HepG2 (cell line): Measurements from ENCODE around the gene C12orf42. TPM values are rescaled to one million over a fixed set of nuclear protein-coding genes. Genes with fewer than 3 reads are reported as not detected.

Source experiments
- ATAC-seq: fragments of 200-7000 bp; cut with Tn5 transposase; 3 replicates; pipeline ENCODE4 v1.9.1; 2020; ENCODE audit warnings: mild to moderate bottlenecking, moderate library complexity
- BruUV-seq: library from RNA; stranded (reverse); fragments of 400-500 nt; replicated peaks from 2 replicates; lab custom pipeline; 2021; lab: Mats Ljungman, UMichigan
- CTCF ChIA-PET: fragments of 300-600 bp; formaldehyde crosslinking; extraction: SDS; loops from one replicate; lab custom pipeline; 2021; ENCODE audit warnings: low total read pairs, inconsistent platforms, low intra/inter-chr PET ratio; lab: Yijun Ruan, JAX
- POLR2A ChIA-PET: fragments of 350-600 bp; sonication (Branson Sonifier 250); formaldehyde crosslinking; loops from one replicate; lab custom pipeline; 2020; ENCODE audit warnings: antibody characterized with exemption, inconsistent platforms; lab: Yijun Ruan, JAX
- DNase-seq: peaks from one replicate; pipeline ENCODE4 v3.0.0-alpha.2; 2015; ENCODE audit warnings: low spot score
- FAIRE-seq: peaks from 3 replicates; lab custom pipeline; 2011; peaks lifted over from hg19 to GRCh38; lab: Jason Lieb, UNC
- H2AFZ ChIP-seq: one replicate; pipeline ENCODE4 v1.6.1; 2011; ENCODE audit warnings: low read length, inconsistent platforms
- H3K27ac ChIP-seq: fragments of 300-600 bp; 3 replicates; pipeline ENCODE4 v1.8.0; 2011; ENCODE audit warnings: mixed run types, mild to moderate bottlenecking, mixed read lengths, low read length, inconsistent platforms; ENCODE audit not compliant: insufficient read depth; ENCODE audit errors: extremely low read length
- H3K27me3 ChIP-seq, 2 experiments: fragments of 200-600 bp in 1 of 2; 2 replicates in 1 of 2; 3 replicates in 1 of 2; pipeline versions ENCODE4 v1.6.0 to v1.8.0; 2011; ENCODE audit warnings: low read length in 2 of 2, mild to moderate bottlenecking in 2 of 2, moderate library complexity in 2 of 2, inconsistent platforms in 1 of 2; ENCODE audit not compliant: insufficient read depth in 2 of 2, control insufficient read depth in 1 of 2
- H3K36me3 ChIP-seq, 2 experiments: fragments of 200-600 bp in 1 of 2; replicated peaks in 1 of 2; 2 replicates in 1 of 2; 3 replicates in 1 of 2; pipeline versions ENCODE4 v1.5.1 to v1.8.0; 2011; ENCODE audit warnings: low read length in 2 of 2, inconsistent platforms in 1 of 2; ENCODE audit not compliant: insufficient read depth in 2 of 2, control insufficient read depth in 1 of 2
- H3K4me1 ChIP-seq: 2 replicates; pipeline ENCODE4 v1.5.1; 2012; ENCODE audit warnings: low read length, inconsistent platforms; ENCODE audit not compliant: insufficient read depth
- H3K4me2 ChIP-seq: 2 replicates; pipeline ENCODE4 v1.6.0; 2011; ENCODE audit warnings: low read depth, low read length, inconsistent platforms
- H3K4me3 ChIP-seq, 3 experiments: fragments of 200-600 bp in 1 of 3; sonication (generic), shearing (Covaris generic) in 1 of 3; replicated peaks in 1 of 3; 2 replicates each; pipeline ENCODE4 v1.5.1; 2011 to 2016; ENCODE audit warnings: low read length in 3 of 3, inconsistent platforms in 2 of 3, low read depth in 2 of 3, mild to moderate bottlenecking in 2 of 3, control low read depth in 1 of 3, mixed read lengths in 1 of 3; ENCODE audit not compliant: insufficient read depth in 1 of 3
- H3K79me2 ChIP-seq: one replicate; pipeline ENCODE4 v1.6.1; 2011; ENCODE audit warnings: low read length, inconsistent platforms; ENCODE audit not compliant: insufficient read depth
- H3K9ac ChIP-seq: 2 replicates; pipeline ENCODE4 v1.6.0; 2011; ENCODE audit warnings: mild to moderate bottlenecking, low read depth, low read length, inconsistent platforms; ENCODE audit not compliant: insufficient read depth
- H3K9me3 ChIP-seq: 2 replicates; pipeline ENCODE4 v1.5.1; 2012; ENCODE audit warnings: mild to moderate bottlenecking, low read length
- H4K20me1 ChIP-seq: 2 replicates; pipeline ENCODE4 v1.6.0; 2011; ENCODE audit warnings: inconsistent platforms, mild to moderate bottlenecking, low read length, moderate library complexity; ENCODE audit not compliant: insufficient read depth
- CENPT ChIP-seq: sonication (generic); formaldehyde crosslinking; IDR thresholded peaks from 2 replicates; pipeline ENCODE4 v1.8.0; 2022; ENCODE audit warnings: low read depth, mild to moderate bottlenecking, moderate library complexity, missing genetic modification reagents
- JUND ChIP-seq: sonication (generic); formaldehyde crosslinking; IDR thresholded peaks from 2 replicates; pipeline ENCODE4 v1.8.0; 2022; ENCODE audit warnings: mild to moderate bottlenecking, missing genetic modification reagents
- KDM2A ChIP-seq: sonication (generic); formaldehyde crosslinking; IDR thresholded peaks from 2 replicates; pipeline ENCODE4 v1.4.0; 2020; ENCODE audit warnings: low read depth, missing genetic modification reagents, borderline replicate concordance
- KDM5A ChIP-seq: fragments of 200-600 bp; sonication (generic); IDR thresholded peaks from 2 replicates; pipeline ENCODE4 v1.7.0; 2018; ENCODE audit warnings: antibody characterized with exemption, mild to moderate bottlenecking, low read length, borderline replicate concordance
- MED1 ChIP-seq: sonication (generic); formaldehyde crosslinking; IDR thresholded peaks from 2 replicates; pipeline ENCODE4 v1.4.0; 2020; ENCODE audit warnings: missing genetic modification reagents
- NCOR1 ChIP-seq: fragments of 200-600 bp; sonication (generic); IDR thresholded peaks from 2 replicates; pipeline ENCODE4 v1.7.0; 2017; ENCODE audit warnings: antibody characterized with exemption, low read length, borderline replicate concordance
- PAXIP1 ChIP-seq: sonication (generic); formaldehyde crosslinking; conservative IDR thresholded peaks from 2 replicates; pipeline ENCODE4 v1.4.0; 2020; ENCODE audit warnings: mild to moderate bottlenecking, missing genetic modification reagents, moderate library complexity
- PHF20 ChIP-seq: sonication (generic); formaldehyde crosslinking; IDR thresholded peaks from 2 replicates; pipeline ENCODE4 v1.5.0; 2020; ENCODE audit warnings: mild to moderate bottlenecking, missing genetic modification reagents
- RFX5 ChIP-seq: IDR thresholded peaks from 2 replicates; pipeline ENCODE4 v1.6.1; 2011; ENCODE audit warnings: low read depth, low read length, improper control_type of control experiment
- RFXAP ChIP-seq: sonication (generic); formaldehyde crosslinking; IDR thresholded peaks from 2 replicates; pipeline ENCODE4 v1.4.0; 2020; ENCODE audit warnings: missing genetic modification reagents, borderline replicate concordance
- ZBTB44 ChIP-seq: sonication (generic); formaldehyde crosslinking; IDR thresholded peaks from 2 replicates; pipeline ENCODE4 v1.4.0; 2020; ENCODE audit warnings: missing genetic modification reagents
- ZNF234 ChIP-seq: sonication (generic); formaldehyde crosslinking; conservative IDR thresholded peaks from 2 replicates; pipeline ENCODE4 v1.5.1; 2020; ENCODE audit warnings: mild to moderate bottlenecking, missing genetic modification reagents
- ZNF331 ChIP-seq: sonication (generic); formaldehyde crosslinking; IDR thresholded peaks from 2 replicates; pipeline ENCODE4 v1.4.0; 2020; ENCODE audit warnings: missing genetic modification reagents
- ZNF350 ChIP-seq: sonication (generic); formaldehyde crosslinking; IDR thresholded peaks from 2 replicates; pipeline ENCODE4 v1.4.0; 2020; ENCODE audit warnings: mild to moderate bottlenecking, low read depth, missing genetic modification reagents, borderline replicate concordance
- ZNF501 ChIP-seq: sonication (generic); formaldehyde crosslinking; IDR thresholded peaks from 2 replicates; pipeline ENCODE4 v1.5.1; 2020; ENCODE audit warnings: mild to moderate bottlenecking, moderate library complexity, missing genetic modification reagents
- ZSCAN5A ChIP-seq: sonication (generic); formaldehyde crosslinking; IDR thresholded peaks from 2 replicates; pipeline ENCODE4 v1.8.0; 2022; ENCODE audit warnings: mild to moderate bottlenecking, missing genetic modification reagents, borderline replicate concordance
- WGBS: methylation state at CpG from one replicate; pipeline ENCODE4 v1.1.6; 2017; ENCODE audit warnings: low lambda C conversion rate; 5-methylcytosine and 5-hydroxymethylcytosine counted together
- in situ Hi-C: cut with HindIII; loops from 2 replicates; pipeline ENCODE4 v1.10.0; 2017; ENCODE audit warnings: low pct_unique_long_range_greater_than_20kb; ENCODE audit not compliant: extremely low pct_ligation_motif_present
- intact Hi-C: fragments of 100-400 bp; cut with micrococcal nuclease; formaldehyde crosslinking; loops from one replicate; pipeline ENCODE4 v1.10.0; 2022; ENCODE audit not compliant: unreplicated experiment
- polyA plus RNA-seq, 8 experiments: library from polyadenylated mRNA; depleted of rRNA in 3 of 8; stranded (reverse) in 7 of 8; unstranded in 1 of 8; fragments of >200 nt; fragmentation: Illumina TruSeq in 4 of 8; extraction: Trizol in 4 of 8; gene quantifications; 2 replicates each; pipeline versions ENCODE4 v1.2.1 to v1.2.3, GENCODE V29; 2011 to 2016; ENCODE audit warnings: low read depth in 4 of 8, missing spikeins in 1 of 8, mixed read lengths in 1 of 8; ENCODE audit not compliant: insufficient read depth in 1 of 8
- total RNA-seq, 5 experiments: library from RNA; depleted of rRNA; stranded (reverse); fragments of >200 nt; fragmentation: Illumina TruSeq; extraction: Trizol; gene quantifications; 2 replicates each; pipeline ENCODE4 v1.2.3, GENCODE V29; 2016; ENCODE audit warnings: low read depth in 1 of 5

The C12orf42 gene
- total and polyA plus RNA-seq, 2 of the 13 experiments (the other 11 are each of a cell fraction or from before 2014, with no cell fraction given): not detected

GRCh38 chr12:103423516-103423910 lies 72.3 kb downstream of the C12orf42 start (continued):
- TF ChIP-seq RFX5 (no peak), JUND (CRISPR knock-in tag) (no peak), RFXAP (CRISPR knock-in tag) (no peak), ZNF501 (CRISPR knock-in tag) (no peak), ZNF350 (CRISPR knock-in tag) (no peak), PHF20 (CRISPR knock-in tag) (no peak), ZNF234 (CRISPR knock-in tag) (no peak), KDM2A (CRISPR knock-in tag) (no peak), KDM5A (no peak), ZNF331 (CRISPR knock-in tag) (no peak), CENPT (CRISPR knock-in tag) (no peak), NCOR1 (no peak)

GRCh38 chr12:103422746-103423515 lies 72.8 kb downstream of the C12orf42 start:
- BruUV-seq: no TSS peak
- H3K9ac ChIP-seq: no peak overlapping the region
- no peak overlapping the region for H3K27ac ChIP-seq
- 14% methylated on average over 4 of the region's 4 CpGs for WGBS
- in situ Hi-C loops (no loop called here), intact Hi-C loops (no loop called here)
- H3K79me2 ChIP-seq: no peaks in the 10 kb centered on the region
- ChIA-PET POLR2A (no interaction called here), CTCF (no interaction called here)
- FAIRE-seq (no peak), DNase-seq (no peak), ATAC-seq (no peak)
- no peaks in the 10 kb centered on the region for H4K20me1 ChIP-seq
- H3K4me2 ChIP-seq: no peak overlapping the region
- H3K36me3 ChIP-seq: no peaks in the 10 kb centered on the region
- no peak for TF ChIP-seq ZBTB44 (CRISPR knock-in tag)
- no peak for TF ChIP-seq ZSCAN5A
- TF ChIP-seq MED1 (CRISPR knock-in tag): no peak
- TF ChIP-seq PAXIP1 (CRISPR knock-in tag): no peak
- H2AFZ ChIP-seq: no peak overlapping the region
- H3K27me3 ChIP-seq: no peaks in the 10 kb centered on the region; a peak in 1 of 5 replicates
- H3K4me3 ChIP-seq: no peak overlapping the region
- H3K9me3 ChIP-seq: no peaks in the 10 kb centered on the region
- H3K4me1 ChIP-seq: peaks cover 19% of the 10 kb centered on the region; the same call in 1 of the 2 replicates
